A549 (cell line): ENCODE data around the gene RERE.

ENCODE experiments used
- CEBPB ChIP-seq, 2 experiments: fragments of >200 bp in 1 of 2; sonication (Bioruptor Twin) in 1 of 2; formaldehyde crosslinking in 1 of 2; IDR thresholded peaks; 2 replicates each; pipeline ENCODE4 v1.6.1; 2012 to 2016
- CHD2 ChIP-seq: fragments of 150-350 bp; IDR thresholded peaks from 2 replicates; pipeline ENCODE4 v1.6.1; 2014; ENCODE audit warnings: low read length; ENCODE audit not compliant: partially characterized antibody
- ESRRA ChIP-seq: fragments of 150-350 bp; IDR thresholded peaks from 2 replicates; pipeline ENCODE4 v1.6.1; 2014; ENCODE audit warnings: mild to moderate bottlenecking, low read length, borderline replicate concordance
- FOSL2 ChIP-seq, 2 experiments: fragments of 450-650 bp in 1 of 2; fragments of >200 bp in 1 of 2; sonication (Bioruptor Twin) in 1 of 2; formaldehyde crosslinking; IDR thresholded peaks; 2 replicates each; pipeline versions ENCODE4 v1.5.0 to v1.6.1; 2016 to 2020; ENCODE audit warnings: mild to moderate bottlenecking in 1 of 2, moderate library complexity in 1 of 2
- JUNB ChIP-seq: fragments of >200 bp; sonication (Bioruptor Twin); formaldehyde crosslinking; IDR thresholded peaks from 2 replicates; pipeline ENCODE4 v1.6.1; 2016
- MYC ChIP-seq: IDR thresholded peaks from 2 replicates; pipeline ENCODE4 v1.6.1; 2012; ENCODE audit warnings: mild to moderate bottlenecking, inconsistent platforms, low read length, improper control_type of control experiment, borderline replicate concordance
- NR3C1 ChIP-seq: fragments of >200 bp; sonication (Bioruptor Twin); formaldehyde crosslinking; IDR thresholded peaks from 3 replicates; pipeline ENCODE4 v1.6.1; 2017
- POLR2A ChIP-seq: IDR thresholded peaks from 2 replicates; pipeline ENCODE4 v1.6.1; 2012; ENCODE audit warnings: mild to moderate bottlenecking, low read length
- POLR2AphosphoS2 ChIP-seq: conservative IDR thresholded peaks from 2 replicates; pipeline ENCODE4 v1.6.1; 2012; ENCODE audit warnings: low read length, improper control_type of control experiment, inconsistent platforms
- TF ChIP-seq, protein P1 (sequence below): fragments of 250-450 bp; sonication (Bioruptor Pico); IDR thresholded peaks from 2 replicates; pipeline ENCODE4 v1.5.0; 2021; ENCODE audit warnings: mild to moderate bottlenecking, moderate library complexity, borderline replicate concordance
- TF ChIP-seq, protein P2 (sequence below): IDR thresholded peaks from 2 replicates; pipeline ENCODE4 v1.6.1; 2012

DNA sequence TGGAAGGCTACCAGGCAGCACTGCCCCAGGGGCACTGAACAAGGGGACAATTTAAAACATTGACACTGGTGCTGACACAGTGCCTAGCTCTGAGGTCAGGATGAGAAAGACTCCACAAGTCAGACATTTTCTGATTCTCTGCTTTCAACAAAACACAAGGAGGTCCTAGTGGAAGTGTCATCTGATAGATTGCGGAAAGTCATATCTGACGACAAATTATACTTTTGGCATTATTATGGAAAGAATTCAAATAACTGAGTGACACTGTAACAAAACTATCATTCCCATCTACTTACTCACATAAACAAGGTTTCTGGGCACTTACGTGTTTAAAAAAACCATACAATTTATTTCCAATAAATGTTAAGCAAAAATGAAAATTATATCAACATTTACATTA, 376.0 kb downstream of the RERE start:
- TF ChIP-seq POLR2AphosphoS2 (no peak), CHD2 (no peak), MYC (no peak), CEBPB (IDR thresholded peaks at IDR 0.05) (no peak), JUNB (no peak), FOSL2 (IDR thresholded peaks at IDR 0.05) (no peak), FOSL2 (CRISPR knock-in tag; IDR thresholded peaks at IDR 0.05) (no peak), ESRRA (no peak), POLR2A (no peak), NR3C1 (no peak)
- TF ChIP-seq, protein P1, sequence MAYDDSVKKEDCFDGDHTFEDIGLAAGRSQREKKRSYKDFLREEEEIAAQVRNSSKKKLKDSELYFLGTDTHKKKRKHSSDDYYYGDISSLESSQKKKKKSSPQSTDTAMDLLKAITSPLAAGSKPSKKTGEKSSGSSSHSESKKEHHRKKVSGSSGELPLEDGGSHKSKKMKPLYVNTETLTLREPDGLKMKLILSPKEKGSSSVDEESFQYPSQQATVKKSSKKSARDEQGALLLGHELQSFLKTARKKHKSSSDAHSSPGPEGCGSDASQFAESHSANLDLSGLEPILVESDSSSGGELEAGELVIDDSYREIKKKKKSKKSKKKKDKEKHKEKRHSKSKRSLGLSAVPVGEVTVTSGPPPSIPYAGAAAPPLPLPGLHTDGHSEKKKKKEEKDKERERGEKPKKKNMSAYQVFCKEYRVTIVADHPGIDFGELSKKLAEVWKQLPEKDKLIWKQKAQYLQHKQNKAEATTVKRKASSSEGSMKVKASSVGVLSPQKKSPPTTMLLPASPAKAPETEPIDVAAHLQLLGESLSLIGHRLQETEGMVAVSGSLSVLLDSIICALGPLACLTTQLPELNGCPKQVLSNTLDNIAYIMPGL (CRISPR knock-in tag): no peak
- TF ChIP-seq, protein P2, sequence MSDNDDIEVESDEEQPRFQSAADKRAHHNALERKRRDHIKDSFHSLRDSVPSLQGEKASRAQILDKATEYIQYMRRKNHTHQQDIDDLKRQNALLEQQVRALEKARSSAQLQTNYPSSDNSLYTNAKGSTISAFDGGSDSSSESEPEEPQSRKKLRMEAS: no peak
